Fibroblast of lung (primary cell): ENCODE measurements around the gene PFDN2. TPM values are rescaled to one million over a fixed set of nuclear protein-coding genes. Genes with fewer than 3 reads are reported as not detected.

Source experiments
- DNase-seq, 2 donors: peaks; one replicate each; pipeline versions ENCODE4 v3.0.0 to v3.0.0-alpha.2; 2010; ENCODE audit warnings: low read depth in 2 of 2
- H2AFZ ChIP-seq: 2 replicates; pipeline ENCODE4 v1.5.1; 2012; ENCODE audit warnings: low read length, control low read depth, inconsistent platforms
- H3K27ac ChIP-seq: 2 replicates; pipeline ENCODE4 v1.5.1; 2011; ENCODE audit warnings: low read length, control low read depth; ENCODE audit not compliant: insufficient read depth
- H3K27me3 ChIP-seq: 2 replicates; pipeline ENCODE4 v1.5.1; 2011; ENCODE audit warnings: mild to moderate bottlenecking, low read length; ENCODE audit not compliant: control insufficient read depth, insufficient read depth
- H3K36me3 ChIP-seq: 2 replicates; pipeline ENCODE4 v1.5.1; 2011; ENCODE audit warnings: low read length; ENCODE audit not compliant: control insufficient read depth, insufficient read depth
- H3K4me1 ChIP-seq: 2 replicates; pipeline ENCODE4 v1.5.1; 2011; ENCODE audit warnings: low read length; ENCODE audit not compliant: control insufficient read depth, insufficient read depth; ENCODE audit errors: extremely low read depth
- H3K4me2 ChIP-seq: 2 replicates; pipeline ENCODE4 v1.5.1; 2011; ENCODE audit warnings: low read length, control low read depth; ENCODE audit not compliant: insufficient read depth; ENCODE audit errors: extremely low read depth
- H3K4me3 ChIP-seq, 4 experiments: fragments of 200-600 bp in 1 of 4; sonication (generic) in 1 of 4; replicated peaks in 1 of 4; 2 replicates each; pipeline ENCODE4 v1.5.1; 2011 to 2016; ENCODE audit warnings: low read length in 4 of 4, low read depth in 3 of 4, mild to moderate bottlenecking in 3 of 4, control low read depth in 2 of 4, inconsistent platforms in 1 of 4, mixed read lengths in 1 of 4; ENCODE audit not compliant: insufficient read depth in 1 of 4; ENCODE audit errors: control extremely low read depth in 1 of 4
- H3K79me2 ChIP-seq: 2 replicates; pipeline ENCODE4 v1.5.1; 2012; ENCODE audit warnings: mild to moderate bottlenecking, low read length, inconsistent platforms; ENCODE audit not compliant: control insufficient read depth, insufficient read depth
- H3K9ac ChIP-seq: 2 replicates; pipeline ENCODE4 v1.5.1; 2011; ENCODE audit warnings: mild to moderate bottlenecking, low read length, control low read depth; ENCODE audit not compliant: insufficient read depth
- H3K9me3 ChIP-seq: 2 replicates; pipeline ENCODE4 v1.5.1; 2012; ENCODE audit warnings: low read depth, low read length; ENCODE audit not compliant: control insufficient read depth, insufficient read depth
- H4K20me1 ChIP-seq: 2 replicates; pipeline ENCODE4 v1.5.1; 2011; ENCODE audit warnings: low read length; ENCODE audit not compliant: control insufficient read depth, insufficient read depth; ENCODE audit errors: extremely low read depth
- CTCF ChIP-seq, 2 donors: IDR thresholded peaks in 1 of 2; conservative IDR thresholded peaks in 1 of 2; 1 replicate in 1 of 2; 2 replicates in 1 of 2; pipeline ENCODE4 v1.5.1; 2011 to 2012; ENCODE audit warnings: low read length in 2 of 2, control low read depth in 1 of 2, inconsistent platforms in 1 of 2, low read depth in 1 of 2, mild to moderate bottlenecking in 1 of 2
- EZH2 ChIP-seq: IDR thresholded peaks from 2 replicates; pipeline ENCODE4 v1.5.1; 2012; ENCODE audit warnings: low read length, control low read depth, mild to moderate bottlenecking; ENCODE audit errors: missing control alignments
- polyA plus RNA-seq, 2 donors: library from polyadenylated mRNA; depleted of rRNA in 1 of 2; stranded (reverse) in 1 of 2; unstranded in 1 of 2; fragments of >200 nt; gene quantifications; 2 replicates each; pipeline ENCODE4 v1.2.1, GENCODE V29; 2011 to 2012; ENCODE audit warnings: missing spikeins in 1 of 2
- total RNA-seq: library from RNA; depleted of rRNA; stranded (reverse); fragments of >200 nt; gene quantifications from 2 replicates; pipeline ENCODE4 v1.2.1, GENCODE V29; 2014

Gene PFDN2
- total and polyA plus RNA-seq, 2 donors (not counting 1 experiment from before 2014, with no cell fraction given) = 39.6 to 145 TPM

- H3K9me3 ChIP-seq = no peaks in the 10 kb centered on the region
- no peaks in the 10 kb centered on the region for H4K20me1 ChIP-seq
- no peak overlapping the region for H3K27ac ChIP-seq
- no peaks in the 10 kb centered on the region for H3K27me3 ChIP-seq
- DNase-seq = no peak
- H3K4me1 ChIP-seq = peaks cover 12% of the 10 kb centered on the region
- TF ChIP-seq CTCF (conservative IDR thresholded peaks at IDR 0.05 in 1 of 2, IDR thresholded peaks at IDR 0.05 in 1 of 2; ENCODE audit: low read depth in 1 of 2, low read length in 2 of 2) (no peak), EZH2 (no peak)
- no peak overlapping the region for H3K4me3 ChIP-seq
- H3K4me2 ChIP-seq = peak overlapping the region; percentile 88
- no peak overlapping the region for H3K9ac ChIP-seq
- no peak overlapping the region for H2AFZ ChIP-seq
- peaks cover 16% of the 10 kb centered on the region for H3K79me2 ChIP-seq
- peaks cover 27% of the 10 kb centered on the region for H3K36me3 ChIP-seq
These were observed 42.9 kb upstream of the PFDN2 start for GRCh38 chr1:161160671-161161145.

GRCh38 chr1:161159913-161160243, 42.0 kb upstream of the PFDN2 start:
- Histone ChIP-seq H4K20me1 (no peaks in the 10 kb centered on the region), H3K4me3 (peak overlapping the region; percentile 63 to 93 (median 81)), H3K9me3 (no peaks in the 10 kb centered on the region), H3K79me2 (peaks cover 16% of the 10 kb centered on the region), H2AFZ (peak overlapping the region; percentile 17), H3K4me1 (peaks cover 7% of the 10 kb centered on the region), H3K36me3 (peaks cover 26% of the 10 kb centered on the region), H3K9ac (peak overlapping the region; percentile 87), H3K27ac (peak overlapping the region; percentile 68), H3K4me2 (peak overlapping the region; percentile 88), H3K27me3 (no peaks in the 10 kb centered on the region)
- no peak for DNase-seq
- no peak for TF ChIP-seq EZH2
- no peak for TF ChIP-seq CTCF (conservative IDR thresholded peaks at IDR 0.05 in 1 of 2, IDR thresholded peaks at IDR 0.05 in 1 of 2; ENCODE audit: low read depth in 1 of 2, low read length in 2 of 2)

- H4K20me1 ChIP-seq = no peaks in the 10 kb centered on the region
- peak within 1 kb of the TSS; percentile 63 to 93 (median 81) for H3K4me3 ChIP-seq
- peaks cover 7% of the 10 kb centered on the region for H3K4me1 ChIP-seq
- peak; percentile 80 to 87 for DNase-seq
- peak within 1 kb of the TSS; percentile 70 for H2AFZ ChIP-seq
- H3K36me3 ChIP-seq = peaks cover 22% of the 10 kb centered on the region
- peaks cover 16% of the 10 kb centered on the region for H3K79me2 ChIP-seq
- H3K27me3 ChIP-seq = no peaks in the 10 kb centered on the region
- H3K9ac ChIP-seq = peak within 1 kb of the TSS; percentile 87
- TF ChIP-seq CTCF (conservative IDR thresholded peaks at IDR 0.05 in 1 of 2, IDR thresholded peaks at IDR 0.05 in 1 of 2; ENCODE audit: low read depth in 1 of 2, low read length in 2 of 2) (peak; percentile 30 to 54), EZH2 (no peak)
- H3K27ac ChIP-seq = peak within 1 kb of the TSS; percentile 68
- peak within 1 kb of the TSS; percentile 88 for H3K4me2 ChIP-seq
- no peaks in the 10 kb centered on the region for H3K9me3 ChIP-seq
These were observed 41.5 kb upstream of the PFDN2 start, which contains the start of gene USP21 for GRCh38 chr1:161159087-161159912. USP21 (plus strand) TSS chr1:161159500; CDS start chr1:161160641, 1,141 bp downstream.
